ENCODE measurements around the gene SEMG2.

The SEMG2 gene

DNA sequence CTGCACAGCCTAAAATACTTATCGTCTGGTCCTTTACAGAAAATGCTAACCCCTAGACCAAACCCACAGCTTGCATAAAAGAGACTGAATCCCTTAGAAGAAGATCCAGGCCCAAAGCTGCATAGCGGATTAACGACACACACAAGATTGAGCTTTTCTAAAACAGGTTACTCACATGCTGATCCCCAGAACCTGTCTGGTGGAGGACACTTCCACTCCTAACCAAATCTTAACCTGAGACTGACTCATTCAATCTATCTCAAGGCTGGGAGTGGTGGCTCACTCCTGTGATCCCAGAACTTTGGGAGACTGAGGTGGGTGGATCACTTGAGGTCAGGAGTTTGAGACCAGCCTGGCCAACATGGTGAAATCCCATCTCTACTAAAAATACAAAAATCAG is 36.0 kb downstream of the SEMG2 start:
- Histone ChIP-seq H3K27me3 (ENCODE audit: control insufficient read depth, insufficient read depth, low read length, poor library complexity, severe bottlenecking) (no peaks in the 10 kb centered on the region), H3K36me3 (ENCODE audit: control insufficient read depth, insufficient read depth, low read length) (no peaks in the 10 kb centered on the region), H3K9me3 (ENCODE audit: control insufficient read depth, low read length) (no peaks in the 10 kb centered on the region), H3K4me1 (ENCODE audit: control insufficient read depth, insufficient read depth, low read length) (peaks cover 8% of the 10 kb centered on the region), H3K27ac (ENCODE audit: insufficient read depth, low read depth, low read length, poor library complexity, severe bottlenecking) (no peak overlapping the region), H3K4me3 (ENCODE audit: insufficient read depth, low read depth, low read length) (no peak overlapping the region)
- WGBS, 2 experiments: 79 to 81% methylated on average over 3 of the region's 3 CpGs

DNA sequence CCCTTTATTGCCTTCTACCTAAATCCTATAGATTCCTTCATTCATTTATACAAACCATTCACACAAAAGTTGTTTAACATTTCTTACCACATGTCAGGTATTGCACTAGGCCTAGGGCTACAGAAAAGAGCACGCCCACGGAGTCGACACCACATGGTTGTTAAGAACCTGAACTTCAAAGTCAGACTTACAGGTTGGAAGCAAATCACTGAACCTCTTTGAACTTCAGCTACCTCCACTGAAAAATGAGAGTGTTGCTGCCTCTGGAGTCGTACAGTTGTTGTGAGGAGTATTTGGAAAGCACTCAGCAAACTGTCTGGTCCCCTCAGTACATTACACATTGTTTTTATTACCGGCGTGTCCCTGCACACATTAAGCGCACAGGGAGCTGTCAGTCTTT is 36.5 kb downstream of the SEMG2 start:
- WGBS, 2 experiments: 94 to 97% methylated on average over 7 of the region's 7 CpGs
- no peak overlapping the region for H3K27ac ChIP-seq (ENCODE audit: insufficient read depth, low read depth, low read length, poor library complexity, severe bottlenecking)
- H3K27me3 ChIP-seq (ENCODE audit: control insufficient read depth, insufficient read depth, low read length, poor library complexity, severe bottlenecking): no peaks in the 10 kb centered on the region
- H3K9me3 ChIP-seq (ENCODE audit: control insufficient read depth, low read length): no peaks in the 10 kb centered on the region
- H3K36me3 ChIP-seq (ENCODE audit: control insufficient read depth, insufficient read depth, low read length): no peaks in the 10 kb centered on the region
- H3K4me3 ChIP-seq (ENCODE audit: insufficient read depth, low read depth, low read length): no peak overlapping the region
- peaks cover 8% of the 10 kb centered on the region for H3K4me1 ChIP-seq (ENCODE audit: control insufficient read depth, insufficient read depth, low read length)

DNA sequence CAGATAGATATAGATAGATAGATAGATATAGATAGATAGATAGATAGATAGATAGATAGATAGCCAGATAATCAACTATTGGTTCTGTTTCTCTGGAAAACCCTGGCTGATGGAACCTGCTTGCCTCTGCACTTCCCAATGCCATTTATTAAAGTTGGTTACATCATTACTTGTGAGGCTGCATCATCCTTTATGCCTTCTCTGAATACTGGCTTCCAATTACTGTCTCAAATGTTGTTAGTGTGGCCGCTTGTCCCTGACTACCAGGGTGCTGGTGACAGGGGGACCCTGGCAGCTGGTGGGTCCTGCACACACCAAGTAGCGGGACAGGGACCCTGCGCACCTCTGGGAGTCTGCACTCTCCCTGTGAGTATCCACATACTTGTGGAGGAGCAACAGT is 37.1 kb downstream of the SEMG2 start:
- Histone ChIP-seq H3K4me1 (ENCODE audit: control insufficient read depth, insufficient read depth, low read length) (peaks cover 8% of the 10 kb centered on the region), H3K27ac (ENCODE audit: insufficient read depth, low read depth, low read length, poor library complexity, severe bottlenecking) (no peak overlapping the region), H3K4me3 (ENCODE audit: insufficient read depth, low read depth, low read length) (no peak overlapping the region), H3K27me3 (ENCODE audit: control insufficient read depth, insufficient read depth, low read length, poor library complexity, severe bottlenecking) (no peaks in the 10 kb centered on the region), H3K9me3 (ENCODE audit: control insufficient read depth, low read length) (no peaks in the 10 kb centered on the region), H3K36me3 (ENCODE audit: control insufficient read depth, insufficient read depth, low read length) (no peaks in the 10 kb centered on the region)
- WGBS, 2 experiments: 95% methylated on average over 3 of the region's 3 CpGs

DNA sequence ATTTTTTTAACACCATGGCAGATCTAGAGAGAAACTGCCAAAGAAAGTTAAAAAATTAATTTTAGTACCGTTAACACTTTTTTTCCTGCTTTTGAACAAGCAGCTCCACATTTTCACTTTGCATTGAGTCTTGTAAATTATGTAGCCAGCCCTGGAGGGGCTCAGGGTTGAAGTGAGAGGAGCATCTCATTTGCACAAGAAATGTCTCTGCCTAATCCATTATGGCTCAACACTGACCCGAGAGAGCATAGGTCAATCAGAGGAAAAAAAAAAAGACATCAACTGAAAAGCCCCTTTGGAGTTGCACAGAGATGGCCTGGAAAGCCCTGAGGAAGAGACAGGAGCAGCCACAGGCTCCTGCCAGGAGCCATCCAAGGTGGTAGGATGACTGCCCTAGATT is 37.5 kb downstream of the SEMG2 start:
- H3K27ac ChIP-seq (ENCODE audit: insufficient read depth, low read depth, low read length, poor library complexity, severe bottlenecking): no peak overlapping the region
- no peaks in the 10 kb centered on the region for H3K27me3 ChIP-seq (ENCODE audit: control insufficient read depth, insufficient read depth, low read length, poor library complexity, severe bottlenecking)
- 50 to 52% methylated on average over 2 of the region's 2 CpGs for WGBS, 2 experiments
- peaks cover 8% of the 10 kb centered on the region for H3K4me1 ChIP-seq (ENCODE audit: control insufficient read depth, insufficient read depth, low read length)
- no peak overlapping the region for H3K4me3 ChIP-seq (ENCODE audit: insufficient read depth, low read depth, low read length)
- H3K36me3 ChIP-seq (ENCODE audit: control insufficient read depth, insufficient read depth, low read length): no peaks in the 10 kb centered on the region
- H3K9me3 ChIP-seq (ENCODE audit: control insufficient read depth, low read length): no peaks in the 10 kb centered on the region

DNA sequence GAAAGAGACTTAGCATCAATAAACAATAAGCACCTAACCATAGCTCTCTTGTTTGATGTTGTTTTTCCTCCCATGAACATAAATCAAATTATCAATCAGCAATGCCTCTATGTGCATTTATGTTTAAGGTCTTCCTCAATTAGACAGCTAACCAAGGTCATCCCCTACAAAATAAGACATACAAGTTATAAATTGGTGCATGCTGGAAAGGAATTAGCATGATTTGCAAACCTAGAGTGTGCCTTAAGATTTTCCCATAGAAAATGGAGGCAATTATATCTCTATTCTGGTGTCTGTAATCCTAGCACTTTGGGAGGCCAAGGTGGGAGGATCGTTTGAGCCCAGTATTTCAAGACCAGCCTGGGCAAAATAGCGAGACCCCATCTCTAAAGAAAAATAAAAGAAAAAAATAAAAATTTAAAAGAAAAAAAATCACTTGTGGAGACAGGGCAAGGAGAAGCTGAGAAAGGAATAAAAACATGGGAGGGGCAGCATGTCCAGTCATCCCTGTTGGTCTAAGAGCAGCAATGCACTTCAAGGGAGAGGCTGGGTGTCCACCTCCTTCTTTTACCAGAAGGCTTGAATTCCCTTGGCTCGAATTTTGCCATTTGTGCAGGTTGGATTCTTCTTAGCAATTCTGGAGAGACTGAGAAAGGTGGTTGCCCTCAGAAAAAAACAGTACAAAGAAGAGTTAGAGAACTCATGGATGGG is 42.5 kb downstream of the SEMG2 start:
- no peaks in the 10 kb centered on the region for H3K36me3 ChIP-seq (ENCODE audit: control insufficient read depth, insufficient read depth, low read length)
- no peaks in the 10 kb centered on the region for H3K9me3 ChIP-seq (ENCODE audit: control insufficient read depth, low read length)
- 91 to 97% methylated on average over 2 of the region's 3 CpGs for WGBS, 2 experiments
- H3K4me1 ChIP-seq (ENCODE audit: control insufficient read depth, insufficient read depth, low read length): peaks cover 4% of the 10 kb centered on the region
- no peak overlapping the region for H3K4me3 ChIP-seq (ENCODE audit: insufficient read depth, low read depth, low read length)
- H3K27ac ChIP-seq (ENCODE audit: insufficient read depth, low read depth, low read length, poor library complexity, severe bottlenecking): no peak overlapping the region
- H3K27me3 ChIP-seq (ENCODE audit: control insufficient read depth, insufficient read depth, low read length, poor library complexity, severe bottlenecking): no peaks in the 10 kb centered on the region

DNA sequence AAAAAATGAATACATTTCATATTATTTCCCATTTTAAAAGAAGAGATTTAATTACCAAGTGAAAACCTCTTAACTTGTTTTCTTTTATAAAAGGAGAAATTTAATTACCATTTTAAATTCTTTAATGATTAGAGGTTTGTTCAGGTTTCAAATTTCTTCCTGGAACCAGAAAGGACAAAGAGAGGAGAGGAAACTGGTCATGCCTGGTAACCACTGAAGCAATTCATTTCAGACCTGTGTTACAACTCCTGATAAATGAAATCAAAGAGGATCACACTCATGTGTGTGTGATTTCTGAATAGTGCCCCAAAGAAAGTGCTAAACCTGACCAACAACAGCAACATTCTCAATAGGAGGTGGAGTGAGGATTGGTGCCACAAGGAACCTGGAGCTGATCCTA is 45.8 kb downstream of the SEMG2 start:
- no peaks in the 10 kb centered on the region for H3K27me3 ChIP-seq (ENCODE audit: control insufficient read depth, insufficient read depth, low read length, poor library complexity, severe bottlenecking)
- no peaks in the 10 kb centered on the region for H3K4me1 ChIP-seq (ENCODE audit: control insufficient read depth, insufficient read depth, low read length)
- no peak overlapping the region for H3K4me3 ChIP-seq (ENCODE audit: insufficient read depth, low read depth, low read length)
- H3K27ac ChIP-seq (ENCODE audit: insufficient read depth, low read depth, low read length, poor library complexity, severe bottlenecking): no peak overlapping the region
- H3K9me3 ChIP-seq (ENCODE audit: control insufficient read depth, low read length): no peaks in the 10 kb centered on the region
- no peaks in the 10 kb centered on the region for H3K36me3 ChIP-seq (ENCODE audit: control insufficient read depth, insufficient read depth, low read length)

DNA sequence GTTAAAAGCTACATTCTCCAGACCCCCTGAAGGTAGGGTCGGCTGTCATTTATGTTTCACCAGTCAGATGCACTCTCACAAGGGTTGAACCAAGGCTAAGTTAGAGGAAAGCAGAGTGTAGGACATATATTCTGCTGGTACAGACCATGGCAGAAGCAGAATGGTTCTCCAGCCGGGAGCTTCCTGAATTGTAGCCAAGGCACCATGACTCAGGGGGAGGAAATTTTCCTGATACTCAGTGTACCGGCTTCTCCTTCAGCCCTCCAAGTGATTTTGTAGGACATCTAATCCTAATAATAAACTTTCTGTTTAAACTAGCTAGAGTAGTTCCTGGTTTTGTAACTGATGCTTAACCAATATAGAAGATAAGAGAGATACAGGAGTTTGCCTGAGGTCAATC is 47.4 kb downstream of the SEMG2 start:
- 92 to 94% methylated on average over 2 to 3 of the region's 3 CpGs for WGBS, 2 experiments
- no peaks in the 10 kb centered on the region for H3K36me3 ChIP-seq (ENCODE audit: control insufficient read depth, insufficient read depth, low read length)
- no peaks in the 10 kb centered on the region for H3K4me1 ChIP-seq (ENCODE audit: control insufficient read depth, insufficient read depth, low read length)
- H3K27me3 ChIP-seq (ENCODE audit: control insufficient read depth, insufficient read depth, low read length, poor library complexity, severe bottlenecking): no peaks in the 10 kb centered on the region
- H3K27ac ChIP-seq (ENCODE audit: insufficient read depth, low read depth, low read length, poor library complexity, severe bottlenecking): no peak overlapping the region
- no peak overlapping the region for H3K4me3 ChIP-seq (ENCODE audit: insufficient read depth, low read depth, low read length)
- no peaks in the 10 kb centered on the region for H3K9me3 ChIP-seq (ENCODE audit: control insufficient read depth, low read length)

DNA sequence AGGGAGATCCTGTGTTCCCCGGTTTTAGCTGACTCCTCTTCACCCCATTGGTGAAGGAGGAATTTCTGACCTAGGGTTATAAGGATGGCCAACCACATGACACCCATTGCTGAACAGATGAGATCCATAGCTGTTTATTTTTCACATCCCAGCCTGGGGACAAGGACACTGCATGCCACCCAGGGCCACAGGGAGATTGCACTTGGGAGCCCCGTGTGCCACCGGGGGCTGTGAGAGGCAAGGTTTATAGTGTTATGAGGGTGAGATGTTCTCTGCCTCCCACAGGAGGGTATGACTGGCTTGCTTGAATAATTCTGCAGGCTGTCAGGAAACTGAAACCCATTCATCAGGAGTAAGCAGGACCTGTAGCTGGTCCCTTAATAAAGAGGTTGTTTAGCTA is 47.9 kb downstream of the SEMG2 start:
- WGBS, 2 experiments: 91 to 94% methylated on average over 3 of the region's 3 CpGs
- Histone ChIP-seq H3K9me3 (ENCODE audit: control insufficient read depth, low read length) (no peaks in the 10 kb centered on the region), H3K4me3 (ENCODE audit: insufficient read depth, low read depth, low read length) (no peak overlapping the region), H3K27me3 (ENCODE audit: control insufficient read depth, insufficient read depth, low read length, poor library complexity, severe bottlenecking) (no peaks in the 10 kb centered on the region), H3K36me3 (ENCODE audit: control insufficient read depth, insufficient read depth, low read length) (no peaks in the 10 kb centered on the region), H3K4me1 (ENCODE audit: control insufficient read depth, insufficient read depth, low read length) (no peaks in the 10 kb centered on the region), H3K27ac (ENCODE audit: insufficient read depth, low read depth, low read length, poor library complexity, severe bottlenecking) (no peak overlapping the region)

DNA sequence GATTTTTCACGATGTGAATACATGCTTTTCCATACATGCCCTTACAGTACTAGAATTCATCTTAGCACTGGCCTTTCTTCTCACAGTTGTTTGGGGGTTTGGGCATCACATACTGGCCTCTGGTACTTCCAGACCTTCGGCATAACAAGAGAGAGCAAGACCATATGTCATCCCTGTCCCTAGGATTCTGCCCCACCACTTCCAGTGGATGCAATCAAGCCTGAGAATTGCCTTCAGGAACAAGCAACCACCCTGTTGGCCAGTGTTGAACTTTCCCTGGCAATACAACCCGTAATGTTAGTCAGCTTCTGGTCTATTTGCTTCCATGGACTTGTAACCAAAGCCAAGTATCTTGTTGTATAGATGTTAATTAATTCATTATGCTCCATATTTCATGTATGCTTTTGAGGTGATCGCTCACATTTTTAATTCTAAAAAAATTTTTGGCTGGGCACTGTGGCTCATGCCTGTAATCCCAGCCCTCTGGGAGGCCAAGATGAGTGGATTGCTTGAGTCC is 48.6 kb downstream of the SEMG2 start:
- Histone ChIP-seq H3K27ac (ENCODE audit: insufficient read depth, low read depth, low read length, poor library complexity, severe bottlenecking) (no peak overlapping the region), H3K36me3 (ENCODE audit: control insufficient read depth, insufficient read depth, low read length) (no peaks in the 10 kb centered on the region), H3K27me3 (ENCODE audit: control insufficient read depth, insufficient read depth, low read length, poor library complexity, severe bottlenecking) (no peaks in the 10 kb centered on the region), H3K4me3 (ENCODE audit: insufficient read depth, low read depth, low read length) (no peak overlapping the region), H3K9me3 (ENCODE audit: control insufficient read depth, low read length) (no peaks in the 10 kb centered on the region), H3K4me1 (ENCODE audit: control insufficient read depth, insufficient read depth, low read length) (no peaks in the 10 kb centered on the region)
- WGBS, 2 experiments: 93 to 97% methylated on average over 4 of the region's 4 CpGs
